SK-N-SH (cell line): ENCODE data around the gene LRGUK. TPM values are rescaled to one million over a fixed set of nuclear protein-coding genes. Genes with fewer than 3 reads are reported as not detected.

Experiments
- CTCF ChIA-PET: fragments of 300-600, 350-600 bp; formaldehyde crosslinking; extraction: SDS; loops from one replicate; lab custom pipeline; 2021; lab: Yijun Ruan, JAX
- POLR2A ChIA-PET: fragments of 350-600 bp; sonication (Branson Sonifier 250); formaldehyde crosslinking; extraction: SDS; loops from one replicate; lab custom pipeline; 2020; ENCODE audit warnings: antibody characterized with exemption, inconsistent platforms; lab: Yijun Ruan, JAX
- DNase-seq: peaks from one replicate; pipeline ENCODE4 v3.0.0; 2012
- H2AFZ ChIP-seq: fragments of 200-600 bp; sonication (generic); 2 replicates; pipeline ENCODE4 v1.8.1; 2016; ENCODE audit warnings: antibody characterized with exemption, mild to moderate bottlenecking, low read depth
- H3F3A ChIP-seq: fragments of 200-600 bp; sonication (generic); replicated peaks from 2 replicates; pipeline ENCODE3; 2016; ENCODE audit warnings: antibody characterized with exemption, mild to moderate bottlenecking; ENCODE audit not compliant: insufficient read depth
- H3K27ac ChIP-seq, 2 experiments: fragments of 200-500 bp in 1 of 2; fragments of 200-600 bp in 1 of 2; sonication (Bioruptor generic) in 1 of 2; sonication (generic), shearing (Covaris generic) in 1 of 2; 2 replicates each; pipeline versions ENCODE4 v1.5.1 to v1.6.1; 2014 to 2016; ENCODE audit warnings: low read depth in 2 of 2, inconsistent platforms in 1 of 2, low read length in 1 of 2, mild to moderate bottlenecking in 1 of 2, mixed read lengths in 1 of 2
- H3K27me3 ChIP-seq: fragments of 200-600 bp; sonication (generic), shearing (Covaris generic); 2 replicates; pipeline ENCODE4 v1.6.1; 2016; ENCODE audit warnings: mixed run types; ENCODE audit not compliant: insufficient read depth
- H3K36me3 ChIP-seq, 2 experiments: fragments of 200-500 bp in 1 of 2; fragments of 200-600 bp in 1 of 2; sonication (Bioruptor generic) in 1 of 2; sonication (generic) in 1 of 2; replicated peaks in 1 of 2; 2 replicates each; pipeline versions ENCODE3 to v1.5.1; 2014 to 2016; ENCODE audit warnings: low read length in 1 of 2, mild to moderate bottlenecking in 1 of 2; ENCODE audit not compliant: insufficient read depth in 2 of 2, control insufficient read depth in 1 of 2
- H3K4me1 ChIP-seq, 2 experiments: fragments of 200-500 bp in 1 of 2; fragments of 200-600 bp in 1 of 2; sonication (Bioruptor generic) in 1 of 2; sonication (generic), shearing (Covaris generic) in 1 of 2; 2 replicates each; pipeline versions ENCODE4 v1.5.1 to v1.6.1; 2014 to 2016; ENCODE audit warnings: low read depth in 1 of 2, low read length in 1 of 2, mixed run types in 1 of 2; ENCODE audit not compliant: insufficient read depth in 2 of 2, control insufficient read depth in 1 of 2
- H3K4me2 ChIP-seq: fragments of 200-600 bp; sonication (generic), shearing (Covaris generic); 2 replicates; pipeline ENCODE4 v1.6.1; 2017; ENCODE audit warnings: mixed run types
- H3K4me3 ChIP-seq, 2 experiments: fragments of 200-500 bp in 1 of 2; fragments of 200-600 bp in 1 of 2; sonication (Bioruptor generic) in 1 of 2; sonication (generic), shearing (Covaris generic) in 1 of 2; 2 replicates each; pipeline versions ENCODE4 v1.5.1 to v1.8.1; 2014 to 2016; ENCODE audit warnings: low read depth in 2 of 2, inconsistent platforms in 1 of 2, low read length in 1 of 2, mild to moderate bottlenecking in 1 of 2, mixed read lengths in 1 of 2, moderate library complexity in 1 of 2
- H3K79me2 ChIP-seq: fragments of 200-600 bp; sonication (generic); 2 replicates; pipeline ENCODE4 v1.8.1; 2017; ENCODE audit warnings: mild to moderate bottlenecking; ENCODE audit not compliant: insufficient read depth
- H3K9ac ChIP-seq: fragments of 200-600 bp; sonication (generic); 2 replicates; pipeline ENCODE4 v1.6.1; 2017; ENCODE audit warnings: mixed run types
- H3K9me2 ChIP-seq: fragments of 200-600 bp; sonication (generic); 2 replicates; pipeline ENCODE4 v1.6.1; 2017; ENCODE audit warnings: mixed run types
- H3K9me3 ChIP-seq: fragments of 200-600 bp; sonication (generic); 2 replicates; pipeline ENCODE4 v1.6.1; 2017; ENCODE audit warnings: mixed run types, mild to moderate bottlenecking, moderate library complexity
- H4K20me1 ChIP-seq: fragments of 200-600 bp; sonication (generic); 2 replicates; pipeline ENCODE4 v1.6.1; 2017; ENCODE audit warnings: mild to moderate bottlenecking, mixed run types; ENCODE audit not compliant: insufficient read depth
- CHD2 ChIP-seq: fragments of 150-350 bp; IDR thresholded peaks from 2 replicates; pipeline ENCODE4 v1.6.1; 2018; ENCODE audit warnings: low read length; ENCODE audit not compliant: partially characterized antibody
- EP300 ChIP-seq, 2 experiments: IDR thresholded peaks; 2 replicates each; pipeline versions ENCODE4 v1.4.0 to v1.6.1; 2012; ENCODE audit warnings: borderline replicate concordance in 1 of 2, low read depth in 1 of 2, low read length in 1 of 2
- FOSL2 ChIP-seq: IDR thresholded peaks from 2 replicates; pipeline ENCODE4 v1.4.0; 2012; ENCODE audit warnings: low read depth, mild to moderate bottlenecking, moderate library complexity, borderline replicate concordance
- FOXM1 ChIP-seq: IDR thresholded peaks from 2 replicates; pipeline ENCODE4 v1.4.0; 2012; ENCODE audit warnings: low read depth, mild to moderate bottlenecking
- JUND ChIP-seq: IDR thresholded peaks from 2 replicates; pipeline ENCODE4 v1.4.0; 2012
- NFIC ChIP-seq: IDR thresholded peaks from 2 replicates; pipeline ENCODE4 v1.4.0; 2012; ENCODE audit warnings: borderline replicate concordance
- NRF1 ChIP-seq: IDR thresholded peaks from 2 replicates; pipeline ENCODE4 v1.6.1; 2012; ENCODE audit warnings: low read depth, mild to moderate bottlenecking, low read length
- REST ChIP-seq: IDR thresholded peaks from 2 replicates; pipeline ENCODE4 v1.6.1; 2012; ENCODE audit warnings: mild to moderate bottlenecking, low read depth, low read length, moderate library complexity
- RFX5 ChIP-seq: IDR thresholded peaks from 2 replicates; pipeline ENCODE4 v1.6.1; 2012; ENCODE audit warnings: mild to moderate bottlenecking, improper control_type of control experiment, low read length
- SIN3A ChIP-seq: IDR thresholded peaks from 2 replicates; pipeline ENCODE4 v1.6.1; 2012; ENCODE audit warnings: low read depth, mild to moderate bottlenecking, low read length, moderate library complexity, borderline replicate concordance
- SMC3 ChIP-seq: IDR thresholded peaks from 2 replicates; pipeline ENCODE4 v1.6.1; 2012; ENCODE audit warnings: low read depth, low read length, improper control_type of control experiment
- TCF12 ChIP-seq: IDR thresholded peaks from 2 replicates; pipeline ENCODE4 v1.4.0; 2012
- USF2 ChIP-seq: fragments of 150-350 bp; IDR thresholded peaks from 2 replicates; pipeline ENCODE4 v1.6.1; 2017; ENCODE audit warnings: antibody characterized with exemption, low read length, low read depth, borderline replicate concordance
- YY1 ChIP-seq: IDR thresholded peaks from 2 replicates; pipeline ENCODE4 v1.4.0; 2012; ENCODE audit warnings: low read depth, mild to moderate bottlenecking
- ZBTB33 ChIP-seq: IDR thresholded peaks from 2 replicates; pipeline ENCODE4 v1.4.0; 2012; ENCODE audit warnings: low read depth, borderline replicate concordance
- WGBS: methylation state at CpG from one replicate; pipeline ENCODE4 v1.1.6; 2017; ENCODE audit warnings: low lambda C conversion rate; 5-methylcytosine and 5-hydroxymethylcytosine counted together
- polyA plus RNA-seq, 3 experiments: library from polyadenylated mRNA; depleted of rRNA; stranded (reverse); fragments of >200 nt; gene quantifications; 2 replicates each; pipeline ENCODE4 v1.2.3, GENCODE V29; 2012

The LRGUK gene
- polyA plus RNA-seq, 1 of the 3 experiments (the other 2 are of a cell fraction), result 1.5 TPM

- no peak overlapping the region for H3K9ac ChIP-seq
- no peaks in the 10 kb centered on the region for H4K20me1 ChIP-seq
- no peaks in the 10 kb centered on the region for H3F3A ChIP-seq
- TF ChIP-seq REST, result no peak
- no peak for TF ChIP-seq YY1
- no peak for TF ChIP-seq SIN3A
- no peak overlapping the region for H3K4me3 ChIP-seq
- WGBS, result 17% methylated on average over 1 of the region's 1 CpG
- CTCF ChIA-PET, result interaction anchor here (1.5 kb wide), 1 partner anchor 27 kb away, joined by 4 read pairs; no protein-coding TSS in a partner anchor
- no peak overlapping the region for H2AFZ ChIP-seq
- DNase-seq, result no peak
- no peaks in the 10 kb centered on the region for H3K79me2 ChIP-seq
- POLR2A ChIA-PET, result no interaction called here
- H3K27me3 ChIP-seq, result no peaks in the 10 kb centered on the region
- no peaks in the 10 kb centered on the region for H3K36me3 ChIP-seq
- H3K4me2 ChIP-seq, result no peak overlapping the region
- no peaks in the 10 kb centered on the region for H3K4me1 ChIP-seq
- no peaks in the 10 kb centered on the region for H3K9me3 ChIP-seq
- H3K9me2 ChIP-seq, result no peaks in the 10 kb centered on the region
- H3K27ac ChIP-seq, result no peak overlapping the region
Measured at GRCh38 chr7:134167841-134168240, 40.7 kb downstream of the LRGUK start.

GRCh38 chr7:134174795-134175261, 47.7 kb downstream of the LRGUK start:
- H3K4me2 ChIP-seq, result no peak overlapping the region
- TF ChIP-seq USF2 (no peak), RFX5 (no peak), EP300 (IDR thresholded peaks at IDR 0.05; ENCODE audit: borderline replicate concordance in 1 of 2, low read depth in 1 of 2, low read length in 1 of 2) (no peak), SIN3A (no peak), YY1 (no peak), NRF1 (no peak), NFIC (no peak), CHD2 (no peak), FOXM1 (no peak), REST (no peak), TCF12 (peak; percentile 61), JUND (peak; percentile 85), ZBTB33 (no peak), FOSL2 (peak; percentile 88; the same call in 1 of the 2 replicates), SMC3 (no peak)

More at GRCh38 chr7:134174795-134175261, 47.7 kb downstream of the LRGUK start:
- 35% methylated on average over 2 of the region's 2 CpGs for WGBS
- Histone ChIP-seq H3K9ac (no peak overlapping the region), H3K9me3 (no peaks in the 10 kb centered on the region), H3K36me3 (no peaks in the 10 kb centered on the region), H3F3A (no peaks in the 10 kb centered on the region), H3K9me2 (no peaks in the 10 kb centered on the region), H3K4me3 (no peak overlapping the region), H4K20me1 (no peaks in the 10 kb centered on the region), H3K27me3 (no peaks in the 10 kb centered on the region), H2AFZ (peak overlapping the region; percentile 44; the same call in 1 of the 2 replicates), H3K27ac (peak overlapping the region in 1 of 2 experiments; percentile 3; a peak in 1 of 4 replicates), H3K4me1 (peaks cover 7 to 13% of the 10 kb centered on the region in 2 experiments; a peak in 3 of 4 replicates), H3K79me2 (no peaks in the 10 kb centered on the region)
- no peak for DNase-seq
- POLR2A ChIA-PET, result no interaction called here
- CTCF ChIA-PET, result interaction anchor here (0.8 to 1.3 kb wide), 3 partner anchors 11 to 104 kb away, joined by 3 to 4 read pairs (median 3); no protein-coding TSS in a partner anchor
